HEK293 (cell line): ENCODE data around the gene KLHL35.

Source experiments
- CTCF ChIA-PET: fragments of 350-600 bp; formaldehyde crosslinking; extraction: SDS; loops from one replicate; lab custom pipeline; 2021; ENCODE audit warnings: antibody characterized with exemption; lab: Yijun Ruan, JAX
- POLR2A ChIA-PET: fragments of 300-600 bp; formaldehyde crosslinking; extraction: SDS; loops from one replicate; lab custom pipeline; 2020; ENCODE audit warnings: antibody characterized with exemption, inconsistent platforms; lab: Yijun Ruan, JAX
- H3K27ac ChIP-seq: fragments of 200-500 bp; sonication (Bioruptor generic); 2 replicates; pipeline ENCODE4 v1.5.1; 2014; ENCODE audit warnings: low read depth, low read length, control low read depth, inconsistent platforms; ENCODE audit errors: extremely low read depth
- H3K36me3 ChIP-seq, 2 experiments: fragments of 200-500 bp in 1 of 2; sonication (Bioruptor generic) in 1 of 2; 1 replicate in 1 of 2; 2 replicates in 1 of 2; pipeline ENCODE4 v1.5.1; 2014 to 2017; ENCODE audit warnings: inconsistent platforms in 2 of 2, low read length in 2 of 2; ENCODE audit not compliant: control insufficient read depth in 2 of 2, insufficient read depth in 1 of 2
- H3K4me1 ChIP-seq: fragments of 200-500 bp; sonication (Bioruptor generic); 2 replicates; pipeline ENCODE4 v1.5.1; 2014; ENCODE audit warnings: mild to moderate bottlenecking, low read length, inconsistent platforms; ENCODE audit not compliant: control insufficient read depth, insufficient read depth
- H3K4me3 ChIP-seq: 2 replicates; pipeline ENCODE4 v1.5.1; 2011; ENCODE audit warnings: low read depth, mild to moderate bottlenecking, control low read depth, low read length, moderate library complexity
- H3K9me3 ChIP-seq: fragments of 200-500 bp; sonication (Bioruptor generic); 2 replicates; pipeline ENCODE4 v1.5.1; 2014; ENCODE audit warnings: low read depth, low read length, inconsistent platforms; ENCODE audit not compliant: control insufficient read depth, insufficient read depth
- IKZF3 ChIP-seq: fragments of 450-650 bp; IDR thresholded peaks from 2 replicates; pipeline ENCODE4 v1.5.0; 2018; ENCODE audit warnings: missing biosample characterization, mild to moderate bottlenecking, missing genetic modification characterization, moderate library complexity
- OVOL3 ChIP-seq: fragments of 450-650 bp; formaldehyde crosslinking; IDR thresholded peaks from 2 replicates; pipeline ENCODE4 v1.5.1; 2016; ENCODE audit warnings: missing biosample characterization, missing genetic modification characterization
- RBAK ChIP-seq: fragments of 450-650 bp; formaldehyde crosslinking; IDR thresholded peaks from 2 replicates; pipeline ENCODE4 v1.5.1; 2016; ENCODE audit warnings: missing biosample characterization, missing genetic modification characterization
- YY1 ChIP-seq: fragments of 450-650 bp; formaldehyde crosslinking; IDR thresholded peaks from 2 replicates; pipeline ENCODE4 v1.5.1; 2018; ENCODE audit warnings: missing biosample characterization, missing genetic modification characterization
- YY2 ChIP-seq: fragments of 450-650 bp; formaldehyde crosslinking; IDR thresholded peaks from 2 replicates; pipeline ENCODE4 v1.5.1; 2016; ENCODE audit warnings: missing biosample characterization, missing genetic modification characterization
- ZNF132 ChIP-seq: fragments of 450-650 bp; formaldehyde crosslinking; IDR thresholded peaks from 2 replicates; pipeline ENCODE4 v1.5.1; 2017; ENCODE audit warnings: missing biosample characterization, missing genetic modification characterization, borderline replicate concordance
- ZNF184 ChIP-seq: fragments of 450-650 bp; IDR thresholded peaks from 2 replicates; pipeline ENCODE4 v1.5.1; 2018; ENCODE audit warnings: missing biosample characterization, mild to moderate bottlenecking, missing genetic modification characterization
- ZNF302 ChIP-seq: fragments of 450-650 bp; formaldehyde crosslinking; IDR thresholded peaks from 2 replicates; pipeline ENCODE4 v1.5.1; 2016; ENCODE audit warnings: missing biosample characterization, missing genetic modification characterization, low read depth
- ZNF354C ChIP-seq: fragments of 450-650 bp; formaldehyde crosslinking; IDR thresholded peaks from 2 replicates; pipeline ENCODE4 v1.5.1; 2016; ENCODE audit warnings: missing biosample characterization, missing genetic modification characterization, low read depth, borderline replicate concordance
- ZNF521 ChIP-seq: fragments of 450-650 bp; formaldehyde crosslinking; IDR thresholded peaks from 2 replicates; pipeline ENCODE4 v1.5.1; 2017; ENCODE audit warnings: missing biosample characterization, mild to moderate bottlenecking, missing genetic modification characterization
- ZNF529 ChIP-seq: fragments of 450-650 bp; formaldehyde crosslinking; IDR thresholded peaks from 2 replicates; pipeline ENCODE4 v1.5.1; 2017; ENCODE audit warnings: missing genetic modification characterization, missing biosample characterization; ENCODE audit not compliant: insufficient replicate concordance
- ZNF664 ChIP-seq: fragments of 450-650 bp; formaldehyde crosslinking; IDR thresholded peaks from 2 replicates; pipeline ENCODE4 v1.5.1; 2016; ENCODE audit warnings: missing biosample characterization, missing genetic modification characterization
- TF ChIP-seq, protein P1 (sequence below): fragments of 450-650 bp; formaldehyde crosslinking; IDR thresholded peaks from 2 replicates; pipeline ENCODE4 v1.5.1; 2016; ENCODE audit warnings: missing biosample characterization, missing genetic modification characterization, borderline replicate concordance
- TF ChIP-seq, protein P2 (sequence below): fragments of 450-650 bp; formaldehyde crosslinking; IDR thresholded peaks from 2 replicates; pipeline ENCODE4 v1.5.1; 2016; ENCODE audit warnings: missing biosample characterization, missing genetic modification characterization
- TF ChIP-seq, protein P3 (sequence below): fragments of 450-650 bp; formaldehyde crosslinking; IDR thresholded peaks from 2 replicates; pipeline ENCODE4 v1.5.1; 2017; ENCODE audit warnings: missing biosample characterization, mild to moderate bottlenecking, missing genetic modification characterization, moderate library complexity
- TF ChIP-seq, protein P4 (sequence below): fragments of 450-650 bp; formaldehyde crosslinking; IDR thresholded peaks from 2 replicates; pipeline ENCODE4 v1.5.1; 2017; ENCODE audit warnings: missing biosample characterization, missing genetic modification characterization
- TF ChIP-seq, protein P5 (sequence below): fragments of 450-650 bp; formaldehyde crosslinking; IDR thresholded peaks from 2 replicates; pipeline ENCODE4 v1.5.1; 2016; ENCODE audit warnings: missing biosample characterization, missing genetic modification characterization, borderline replicate concordance

Gene KLHL35

DNA sequence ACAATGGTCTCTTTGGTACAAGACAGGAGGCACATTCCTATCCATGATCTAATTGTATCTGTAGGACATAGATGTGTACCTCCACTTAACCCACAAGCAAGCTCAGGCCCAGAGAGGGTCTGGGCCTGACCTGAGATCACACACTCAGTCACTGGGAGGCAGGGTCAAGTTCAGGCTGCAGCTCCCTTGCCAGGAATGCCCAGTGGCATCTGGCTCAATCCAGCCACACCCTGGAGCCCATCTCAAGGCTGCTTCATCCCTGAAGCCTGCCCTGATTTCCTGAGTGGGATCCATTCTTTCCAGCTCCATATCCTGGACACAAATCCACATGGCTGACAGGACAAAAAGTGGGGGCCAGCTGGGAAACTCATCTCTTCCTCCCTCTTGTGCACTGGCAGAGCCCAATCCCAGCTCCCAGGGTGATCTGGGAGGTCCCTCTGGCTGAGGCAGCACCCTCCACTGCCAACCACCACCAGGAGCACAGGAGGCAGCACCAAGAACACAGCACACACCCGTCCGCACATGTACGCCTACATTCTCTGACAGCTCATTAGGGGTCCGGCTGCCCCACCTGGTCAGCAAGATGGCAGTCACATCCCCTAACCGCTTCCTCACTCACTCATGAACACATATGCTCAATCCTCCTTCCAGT is 39.2 kb upstream of the KLHL35 start (continued):
- TF ChIP-seq, protein P1, sequence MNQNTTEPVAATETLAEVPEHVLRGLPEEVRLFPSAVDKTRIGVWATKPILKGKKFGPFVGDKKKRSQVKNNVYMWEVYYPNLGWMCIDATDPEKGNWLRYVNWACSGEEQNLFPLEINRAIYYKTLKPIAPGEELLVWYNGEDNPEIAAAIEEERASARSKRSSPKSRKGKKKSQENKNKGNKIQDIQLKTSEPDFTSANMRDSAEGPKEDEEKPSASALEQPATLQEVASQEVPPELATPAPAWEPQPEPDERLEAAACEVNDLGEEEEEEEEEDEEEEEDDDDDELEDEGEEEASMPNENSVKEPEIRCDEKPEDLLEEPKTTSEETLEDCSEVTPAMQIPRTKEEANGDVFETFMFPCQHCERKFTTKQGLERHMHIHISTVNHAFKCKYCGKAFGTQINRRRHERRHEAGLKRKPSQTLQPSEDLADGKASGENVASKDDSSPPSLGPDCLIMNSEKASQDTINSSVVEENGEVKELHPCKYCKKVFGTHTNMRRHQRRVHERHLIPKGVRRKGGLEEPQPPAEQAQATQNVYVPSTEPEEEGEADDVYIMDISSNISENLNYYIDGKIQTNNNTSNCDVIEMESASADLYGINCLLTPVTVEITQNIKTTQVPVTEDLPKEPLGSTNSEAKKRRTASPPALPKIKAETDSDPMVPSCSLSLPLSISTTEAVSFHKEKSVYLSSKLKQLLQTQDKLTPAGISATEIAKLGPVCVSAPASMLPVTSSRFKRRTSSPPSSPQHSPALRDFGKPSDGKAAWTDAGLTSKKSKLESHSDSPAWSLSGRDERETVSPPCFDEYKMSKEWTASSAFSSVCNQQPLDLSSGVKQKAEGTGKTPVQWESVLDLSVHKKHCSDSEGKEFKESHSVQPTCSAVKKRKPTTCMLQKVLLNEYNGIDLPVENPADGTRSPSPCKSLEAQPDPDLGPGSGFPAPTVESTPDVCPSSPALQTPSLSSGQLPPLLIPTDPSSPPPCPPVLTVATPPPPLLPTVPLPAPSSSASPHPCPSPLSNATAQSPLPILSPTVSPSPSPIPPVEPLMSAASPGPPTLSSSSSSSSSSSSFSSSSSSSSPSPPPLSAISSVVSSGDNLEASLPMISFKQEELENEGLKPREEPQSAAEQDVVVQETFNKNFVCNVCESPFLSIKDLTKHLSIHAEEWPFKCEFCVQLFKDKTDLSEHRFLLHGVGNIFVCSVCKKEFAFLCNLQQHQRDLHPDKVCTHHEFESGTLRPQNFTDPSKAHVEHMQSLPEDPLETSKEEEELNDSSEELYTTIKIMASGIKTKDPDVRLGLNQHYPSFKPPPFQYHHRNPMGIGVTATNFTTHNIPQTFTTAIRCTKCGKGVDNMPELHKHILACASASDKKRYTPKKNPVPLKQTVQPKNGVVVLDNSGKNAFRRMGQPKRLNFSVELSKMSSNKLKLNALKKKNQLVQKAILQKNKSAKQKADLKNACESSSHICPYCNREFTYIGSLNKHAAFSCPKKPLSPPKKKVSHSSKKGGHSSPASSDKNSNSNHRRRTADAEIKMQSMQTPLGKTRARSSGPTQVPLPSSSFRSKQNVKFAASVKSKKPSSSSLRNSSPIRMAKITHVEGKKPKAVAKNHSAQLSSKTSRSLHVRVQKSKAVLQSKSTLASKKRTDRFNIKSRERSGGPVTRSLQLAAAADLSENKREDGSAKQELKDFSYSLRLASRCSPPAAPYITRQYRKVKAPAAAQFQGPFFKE (tag by site-specific recombination), result no peak
- TF ChIP-seq YY1 (no peak), YY2 (tag by site-specific recombination) (no peak), IKZF3 (tag by site-specific recombination) (no peak), ZNF521 (tag by site-specific recombination) (no peak)
- TF ChIP-seq, protein P2, sequence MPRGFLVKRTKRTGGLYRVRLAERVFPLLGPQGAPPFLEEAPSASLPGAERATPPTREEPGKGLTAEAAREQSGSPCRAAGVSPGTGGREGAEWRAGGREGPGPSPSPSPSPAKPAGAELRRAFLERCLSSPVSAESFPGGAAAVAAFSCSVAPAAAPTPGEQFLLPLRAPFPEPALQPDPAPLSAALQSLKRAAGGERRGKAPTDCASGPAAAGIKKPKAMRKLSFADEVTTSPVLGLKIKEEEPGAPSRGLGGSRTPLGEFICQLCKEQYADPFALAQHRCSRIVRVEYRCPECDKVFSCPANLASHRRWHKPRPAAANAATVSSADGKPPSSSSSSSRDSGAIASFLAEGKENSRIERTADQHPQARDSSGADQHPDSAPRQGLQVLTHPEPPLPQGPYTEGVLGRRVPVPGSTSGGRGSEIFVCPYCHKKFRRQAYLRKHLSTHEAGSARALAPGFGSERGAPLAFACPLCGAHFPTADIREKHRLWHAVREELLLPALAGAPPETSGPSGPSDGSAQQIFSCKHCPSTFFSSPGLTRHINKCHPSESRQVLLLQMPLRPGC, result no peak
- TF ChIP-seq, protein P3, sequence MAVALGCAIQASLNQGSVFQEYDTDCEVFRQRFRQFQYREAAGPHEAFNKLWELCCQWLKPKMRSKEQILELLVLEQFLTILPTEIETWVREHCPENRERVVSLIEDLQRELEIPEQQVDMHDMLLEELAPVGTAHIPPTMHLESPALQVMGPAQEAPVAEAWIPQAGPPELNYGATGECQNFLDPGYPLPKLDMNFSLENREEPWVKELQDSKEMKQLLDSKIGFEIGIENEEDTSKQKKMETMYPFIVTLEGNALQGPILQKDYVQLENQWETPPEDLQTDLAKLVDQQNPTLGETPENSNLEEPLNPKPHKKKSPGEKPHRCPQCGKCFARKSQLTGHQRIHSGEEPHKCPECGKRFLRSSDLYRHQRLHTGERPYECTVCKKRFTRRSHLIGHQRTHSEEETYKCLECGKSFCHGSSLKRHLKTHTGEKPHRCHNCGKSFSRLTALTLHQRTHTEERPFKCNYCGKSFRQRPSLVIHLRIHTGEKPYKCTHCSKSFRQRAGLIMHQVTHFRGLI, result no peak

DNA sequence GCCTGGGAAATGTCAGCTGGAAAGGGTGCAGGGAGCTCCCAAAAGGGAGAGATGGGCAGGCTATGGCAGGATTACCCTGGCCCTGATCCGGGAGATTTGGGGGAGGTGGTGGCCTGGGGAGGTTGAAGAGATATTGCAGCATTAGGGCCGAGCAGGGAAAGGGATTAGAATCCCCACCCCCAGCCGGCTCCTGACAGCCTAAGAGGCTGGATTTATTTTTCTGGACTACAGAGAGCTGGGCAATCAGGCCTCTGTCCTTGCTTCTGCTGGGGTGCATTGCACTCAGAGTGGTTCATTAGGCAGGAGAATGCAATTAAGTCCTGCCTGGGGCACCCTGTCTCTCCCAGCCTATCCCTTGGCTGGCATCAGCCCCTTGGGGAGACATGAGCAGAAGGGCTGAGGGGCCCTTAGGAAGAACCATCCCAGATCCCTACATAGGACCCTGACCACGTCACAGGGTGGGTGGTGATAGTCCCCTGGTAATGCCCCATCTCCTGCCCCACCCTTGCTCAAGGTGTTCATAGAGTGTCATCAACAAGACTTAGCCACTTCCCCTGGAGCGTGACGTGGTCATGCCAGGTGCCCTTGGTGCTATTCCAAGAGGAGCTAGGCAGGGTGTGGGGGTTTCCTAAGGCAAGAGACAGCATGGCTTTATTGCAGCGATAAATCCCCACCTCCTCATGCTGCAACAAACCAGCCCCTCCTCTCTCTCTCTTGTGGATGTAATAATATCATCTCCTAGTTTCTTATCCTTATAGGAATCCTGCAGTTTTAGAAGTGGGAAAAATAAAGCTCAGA is 38.4 kb upstream of the KLHL35 start:
- H3K27ac ChIP-seq, result no peak overlapping the region
- H3K36me3 ChIP-seq, result no peaks in the 10 kb centered on the region
- ChIA-PET POLR2A (interaction anchor here (0.6 kb wide), 2 partner anchors 55 to 90 kb away, joined by 3 read pairs; partner anchors contain the start of gene GDPD5), CTCF (interaction anchor here (0.7 to 1.4 kb wide), 5 partner anchors 19 to 95 kb away, joined by 3 to 6 read pairs (median 3); no protein-coding TSS in a partner anchor)
- no peak for TF ChIP-seq ZNF664
- no peaks in the 10 kb centered on the region for H3K9me3 ChIP-seq
- no peak overlapping the region for H3K4me3 ChIP-seq
- H3K4me1 ChIP-seq, result no peaks in the 10 kb centered on the region

DNA sequence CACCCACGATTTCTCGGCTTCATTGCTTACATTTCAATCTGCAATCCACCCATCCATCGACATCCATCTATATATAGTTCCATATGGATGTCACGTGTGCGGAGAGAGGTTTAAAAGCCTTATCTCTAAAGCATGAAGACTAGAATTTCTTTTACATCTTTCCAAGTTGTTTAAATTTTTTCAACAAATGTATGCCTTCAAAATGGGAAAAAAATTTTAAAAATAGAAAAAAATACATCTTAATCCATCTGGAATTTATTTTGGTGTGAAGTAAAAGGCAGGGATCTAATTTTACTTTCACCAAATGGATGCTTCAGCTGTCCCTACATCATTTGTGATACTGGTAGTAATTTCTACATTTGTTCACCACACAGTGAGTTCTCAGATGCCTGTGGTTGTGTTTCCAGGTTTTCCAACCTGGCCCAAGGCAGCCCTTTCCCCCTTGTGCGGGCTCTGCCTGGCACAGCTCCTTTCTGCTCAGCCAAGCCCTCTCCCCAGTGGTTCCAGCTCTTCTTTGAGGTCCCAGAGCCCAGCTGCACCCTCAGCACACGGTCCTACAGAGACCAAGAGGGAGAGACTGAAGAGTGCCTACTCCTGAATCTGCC is 37.6 kb upstream of the KLHL35 start:
- H3K27ac ChIP-seq, result no peak overlapping the region
- no peaks in the 10 kb centered on the region for H3K36me3 ChIP-seq
- no peaks in the 10 kb centered on the region for H3K4me1 ChIP-seq
- no peaks in the 10 kb centered on the region for H3K9me3 ChIP-seq
- ChIA-PET CTCF (interaction anchor here (0.7 to 1.4 kb wide), 4 partner anchors 19 to 62 kb away, joined by 3 to 6 read pairs (median 4); no protein-coding TSS in a partner anchor), POLR2A (interaction anchor here (0.6 kb wide), 2 partner anchors 55 to 90 kb away, joined by 3 read pairs; partner anchors contain the start of gene GDPD5)
- H3K4me3 ChIP-seq, result no peak overlapping the region
- TF ChIP-seq ZNF302 (tag by site-specific recombination) (no peak), IKZF3 (tag by site-specific recombination) (no peak), RBAK (tag by site-specific recombination) (no peak), ZNF354C (no peak), ZNF132 (tag by site-specific recombination) (no peak), ZNF529 (no peak), ZNF184 (tag by site-specific recombination) (no peak), OVOL3 (tag by site-specific recombination) (no peak), ZNF521 (tag by site-specific recombination) (no peak)
- TF ChIP-seq, protein P4, sequence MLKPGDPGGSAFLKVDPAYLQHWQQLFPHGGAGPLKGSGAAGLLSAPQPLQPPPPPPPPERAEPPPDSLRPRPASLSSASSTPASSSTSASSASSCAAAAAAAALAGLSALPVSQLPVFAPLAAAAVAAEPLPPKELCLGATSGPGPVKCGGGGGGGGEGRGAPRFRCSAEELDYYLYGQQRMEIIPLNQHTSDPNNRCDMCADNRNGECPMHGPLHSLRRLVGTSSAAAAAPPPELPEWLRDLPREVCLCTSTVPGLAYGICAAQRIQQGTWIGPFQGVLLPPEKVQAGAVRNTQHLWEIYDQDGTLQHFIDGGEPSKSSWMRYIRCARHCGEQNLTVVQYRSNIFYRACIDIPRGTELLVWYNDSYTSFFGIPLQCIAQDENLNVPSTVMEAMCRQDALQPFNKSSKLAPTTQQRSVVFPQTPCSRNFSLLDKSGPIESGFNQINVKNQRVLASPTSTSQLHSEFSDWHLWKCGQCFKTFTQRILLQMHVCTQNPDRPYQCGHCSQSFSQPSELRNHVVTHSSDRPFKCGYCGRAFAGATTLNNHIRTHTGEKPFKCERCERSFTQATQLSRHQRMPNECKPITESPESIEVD, result no peak
- TF ChIP-seq, protein P5, sequence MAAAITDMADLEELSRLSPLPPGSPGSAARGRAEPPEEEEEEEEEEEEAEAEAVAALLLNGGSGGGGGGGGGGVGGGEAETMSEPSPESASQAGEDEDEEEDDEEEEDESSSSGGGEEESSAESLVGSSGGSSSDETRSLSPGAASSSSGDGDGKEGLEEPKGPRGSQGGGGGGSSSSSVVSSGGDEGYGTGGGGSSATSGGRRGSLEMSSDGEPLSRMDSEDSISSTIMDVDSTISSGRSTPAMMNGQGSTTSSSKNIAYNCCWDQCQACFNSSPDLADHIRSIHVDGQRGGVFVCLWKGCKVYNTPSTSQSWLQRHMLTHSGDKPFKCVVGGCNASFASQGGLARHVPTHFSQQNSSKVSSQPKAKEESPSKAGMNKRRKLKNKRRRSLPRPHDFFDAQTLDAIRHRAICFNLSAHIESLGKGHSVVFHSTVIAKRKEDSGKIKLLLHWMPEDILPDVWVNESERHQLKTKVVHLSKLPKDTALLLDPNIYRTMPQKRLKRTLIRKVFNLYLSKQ (tag by site-specific recombination), result no peak
